WTC11 (cell line): Measurements from ENCODE around the gene ENTREP3. TPM values are rescaled to one million over a fixed set of nuclear protein-coding genes. Genes with fewer than 3 reads are reported as not detected.

Experiments used
- ATAC-seq: fragments of 200-7000 bp; cut with Tn5 transposase; 2 replicates; pipeline ENCODE4 v1.10.0; 2021; ENCODE audit warnings: mild to moderate bottlenecking, moderate library complexity
- CTCF ChIA-PET: fragments of 300-600 bp; sonication (Branson Sonifier 250); formaldehyde crosslinking; loops from one replicate; lab custom pipeline; 2021; ENCODE audit warnings: antibody characterized with exemption; lab: Charles Lee
- POLR2A ChIA-PET: fragments of 350-600 bp; sonication (Branson Sonifier 250); formaldehyde crosslinking; loops from one replicate; lab custom pipeline; 2021; ENCODE audit warnings: antibody characterized with exemption; lab: Charles Lee
- DNase-seq: peaks from one replicate; pipeline ENCODE4 v3.0.0; 2021; ENCODE audit warnings: low spot score
- H3K27ac Mint-ChIP-seq: 2 replicates; pipeline ENCODE4 v1.8.0; 2021; ENCODE audit warnings: mixed read lengths
- H3K27me3 Mint-ChIP-seq: 2 replicates; pipeline ENCODE4 v1.8.0; 2021; ENCODE audit warnings: low read depth, mild to moderate bottlenecking, moderate library complexity, mixed read lengths
- H3K36me3 Mint-ChIP-seq: 2 replicates; pipeline ENCODE4 v1.8.0; 2021; ENCODE audit warnings: mixed read lengths
- H3K4me1 Mint-ChIP-seq: 2 replicates; pipeline ENCODE4 v1.8.0; 2022; ENCODE audit warnings: mixed read lengths
- H3K4me3 Mint-ChIP-seq: 2 replicates; pipeline ENCODE4 v1.8.0; 2021; ENCODE audit warnings: mild to moderate bottlenecking, moderate library complexity, mixed read lengths
- H3K9me3 Mint-ChIP-seq: 2 replicates; pipeline ENCODE4 v1.8.0; 2021; ENCODE audit warnings: mixed read lengths
- CREB1 ChIP-seq: sonication (generic); formaldehyde crosslinking; IDR thresholded peaks from 2 replicates; pipeline ENCODE4 v1.8.0; 2023; ENCODE audit warnings: mild to moderate bottlenecking, missing genetic modification reagents
- ELF4 ChIP-seq: sonication (generic); formaldehyde crosslinking; IDR thresholded peaks from 2 replicates; pipeline ENCODE4 v1.8.1; 2022; ENCODE audit warnings: low read depth, mild to moderate bottlenecking, moderate library complexity, missing genetic modification reagents
- ESRRA ChIP-seq: sonication (generic); formaldehyde crosslinking; IDR thresholded peaks from 2 replicates; pipeline ENCODE4 v1.8.1; 2022; ENCODE audit warnings: mild to moderate bottlenecking, missing genetic modification reagents, borderline replicate concordance
- FOXJ3 ChIP-seq: sonication (generic); formaldehyde crosslinking; IDR thresholded peaks from 2 replicates; pipeline ENCODE4 v1.9.0; 2021; ENCODE audit warnings: missing genetic modification reagents, mild to moderate bottlenecking, borderline replicate concordance
- HMGXB4 ChIP-seq: sonication (generic); formaldehyde crosslinking; IDR thresholded peaks from 2 replicates; pipeline ENCODE4 v1.8.1; 2023; ENCODE audit warnings: mild to moderate bottlenecking, moderate library complexity, missing genetic modification reagents
- JAZF1 ChIP-seq: fragments of 250-450 bp; sonication (Bioruptor Pico); IDR thresholded peaks from 2 replicates; pipeline ENCODE4 v1.9.0; 2021; ENCODE audit warnings: moderate library complexity, mild to moderate bottlenecking, inconsistent platforms
- KAT7 ChIP-seq: sonication (generic); formaldehyde crosslinking; IDR thresholded peaks from 2 replicates; pipeline ENCODE4 v1.8.1; 2023; ENCODE audit warnings: missing genetic modification reagents, mild to moderate bottlenecking, borderline replicate concordance
- SMAD4 ChIP-seq: sonication (generic); formaldehyde crosslinking; IDR thresholded peaks from 2 replicates; pipeline ENCODE4 v1.8.0; 2022; ENCODE audit warnings: mild to moderate bottlenecking, missing genetic modification reagents
- SP1 ChIP-seq: sonication (generic); formaldehyde crosslinking; conservative IDR thresholded peaks from 2 replicates; pipeline ENCODE4 v1.8.1; 2022; ENCODE audit warnings: missing genetic modification reagents
- ZNF232 ChIP-seq: sonication (generic); formaldehyde crosslinking; IDR thresholded peaks from 2 replicates; pipeline ENCODE4 v1.8.0; 2022; ENCODE audit warnings: mild to moderate bottlenecking, missing genetic modification reagents
- ZNF396 ChIP-seq: fragments of 250-450 bp; sonication (Bioruptor Pico); IDR thresholded peaks from 2 replicates; pipeline ENCODE4 v1.8.0; 2021; ENCODE audit warnings: mild to moderate bottlenecking, moderate library complexity, borderline replicate concordance
- ZNF416 ChIP-seq: fragments of 250-450 bp; sonication (Bioruptor Pico); IDR thresholded peaks from 2 replicates; pipeline ENCODE4 v1.9.0; 2021; ENCODE audit warnings: mild to moderate bottlenecking, inconsistent platforms
- ZNF425 ChIP-seq: fragments of 250-450 bp; sonication (Bioruptor Pico); conservative IDR thresholded peaks from 2 replicates; pipeline ENCODE4 v1.9.0; 2021; ENCODE audit warnings: mild to moderate bottlenecking
- ZNF512 ChIP-seq: sonication (generic); formaldehyde crosslinking; IDR thresholded peaks from 2 replicates; pipeline ENCODE4 v1.8.1; 2022; ENCODE audit warnings: missing genetic modification reagents, borderline replicate concordance
- total RNA-seq: library from RNA; stranded (reverse); gene quantifications from 3 replicates; pipeline ENCODE4 v1.2.3, GENCODE V29; 2021
- TF ChIP-seq, protein P1 (sequence below): sonication (generic); formaldehyde crosslinking; IDR thresholded peaks from 2 replicates; pipeline ENCODE4 v1.8.0; 2022; ENCODE audit warnings: mild to moderate bottlenecking, missing genetic modification reagents
- TF ChIP-seq, protein P2 (sequence below): fragments of 250-450 bp; sonication (Bioruptor Pico); IDR thresholded peaks from 2 replicates; pipeline ENCODE4 v1.8.0; 2021; ENCODE audit warnings: mild to moderate bottlenecking
- TF ChIP-seq, protein P3 (sequence below): fragments of 250-450 bp; sonication (Bioruptor Pico); IDR thresholded peaks from 2 replicates; pipeline ENCODE4 v1.9.0; 2021; ENCODE audit warnings: mild to moderate bottlenecking, borderline replicate concordance
- TF ChIP-seq, protein P4 (sequence below): sonication (generic); formaldehyde crosslinking; IDR thresholded peaks from 2 replicates; pipeline ENCODE4 v1.8.1; 2022; ENCODE audit warnings: low read depth, missing genetic modification reagents, borderline replicate concordance
- TF ChIP-seq, protein P5 (sequence below): sonication (generic); formaldehyde crosslinking; IDR thresholded peaks from 2 replicates; pipeline ENCODE4 v1.8.1; 2022; ENCODE audit warnings: mild to moderate bottlenecking, moderate library complexity, missing genetic modification reagents

The ENTREP3 gene
- total RNA-seq, 1 experiment from 2014 or later: 67.8 TPM

- Mint-ChIP-seq H3K4me1 (peaks cover 26% of the 10 kb centered on the region), H3K9me3 (no peaks in the 10 kb centered on the region), H3K27ac (peak overlapping the region; percentile 48; the same call in 1 of the 2 replicates), H3K36me3 (peaks cover 7% of the 10 kb centered on the region; the same call in 1 of the 2 replicates), H3K27me3 (peaks cover 18% of the 10 kb centered on the region), H3K4me3 (peak overlapping the region; percentile 68)
- DNase-seq: peak; percentile 98
- POLR2A ChIA-PET: interaction anchor here (1.0 to 1.2 kb wide), 2 partner anchors 43 to 45 kb away, joined by 3 to 9 read pairs; partner anchors contain the start of gene RUSC1
- CTCF ChIA-PET: interaction anchor here (0.5 to 4.0 kb wide), 22 partner anchors 10 to 1212 kb away, joined by 3 to 75 read pairs (median 5); partner anchors contain the start of genes ENTREP3, FDPS, PKLR and RUSC1
- peak; percentile 76 for ATAC-seq
- TF ChIP-seq KAT7 (CRISPR knock-in tag) (no peak), ZNF396 (CRISPR knock-in tag) (no peak), ESRRA (peak; percentile 70; the same call in 1 of the 2 replicates), FOXJ3 (CRISPR knock-in tag) (no peak), CREB1 (CRISPR knock-in tag) (no peak), ZNF425 (no peak), HMGXB4 (CRISPR knock-in tag) (0 out of 2 replicates have a peak, but pooled peaks have one; percentile 30), ZNF232 (peak; percentile 87; the same call in 1 of the 2 replicates), ELF4 (CRISPR knock-in tag) (no peak), SMAD4 (CRISPR knock-in tag) (no peak), ZNF416 (CRISPR knock-in tag) (no peak), SP1 (CRISPR knock-in tag) (peak; percentile 63; the same call in 1 of the 2 replicates), JAZF1 (CRISPR knock-in tag) (no peak), ZNF512 (CRISPR knock-in tag) (no peak)
- TF ChIP-seq, protein P1, sequence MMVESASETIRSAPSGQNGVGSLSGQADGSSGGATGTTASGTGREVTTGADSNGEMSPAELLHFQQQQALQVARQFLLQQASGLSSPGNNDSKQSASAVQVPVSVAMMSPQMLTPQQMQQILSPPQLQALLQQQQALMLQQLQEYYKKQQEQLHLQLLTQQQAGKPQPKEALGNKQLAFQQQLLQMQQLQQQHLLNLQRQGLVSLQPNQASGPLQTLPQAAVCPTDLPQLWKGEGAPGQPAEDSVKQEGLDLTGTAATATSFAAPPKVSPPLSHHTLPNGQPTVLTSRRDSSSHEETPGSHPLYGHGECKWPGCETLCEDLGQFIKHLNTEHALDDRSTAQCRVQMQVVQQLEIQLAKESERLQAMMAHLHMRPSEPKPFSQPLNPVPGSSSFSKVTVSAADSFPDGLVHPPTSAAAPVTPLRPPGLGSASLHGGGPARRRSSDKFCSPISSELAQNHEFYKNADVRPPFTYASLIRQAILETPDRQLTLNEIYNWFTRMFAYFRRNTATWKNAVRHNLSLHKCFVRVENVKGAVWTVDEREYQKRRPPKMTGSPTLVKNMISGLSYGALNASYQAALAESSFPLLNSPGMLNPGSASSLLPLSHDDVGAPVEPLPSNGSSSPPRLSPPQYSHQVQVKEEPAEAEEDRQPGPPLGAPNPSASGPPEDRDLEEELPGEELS (CRISPR knock-in tag): peak; percentile 53; the same call in 1 of the 2 replicates
- TF ChIP-seq, protein P2, sequence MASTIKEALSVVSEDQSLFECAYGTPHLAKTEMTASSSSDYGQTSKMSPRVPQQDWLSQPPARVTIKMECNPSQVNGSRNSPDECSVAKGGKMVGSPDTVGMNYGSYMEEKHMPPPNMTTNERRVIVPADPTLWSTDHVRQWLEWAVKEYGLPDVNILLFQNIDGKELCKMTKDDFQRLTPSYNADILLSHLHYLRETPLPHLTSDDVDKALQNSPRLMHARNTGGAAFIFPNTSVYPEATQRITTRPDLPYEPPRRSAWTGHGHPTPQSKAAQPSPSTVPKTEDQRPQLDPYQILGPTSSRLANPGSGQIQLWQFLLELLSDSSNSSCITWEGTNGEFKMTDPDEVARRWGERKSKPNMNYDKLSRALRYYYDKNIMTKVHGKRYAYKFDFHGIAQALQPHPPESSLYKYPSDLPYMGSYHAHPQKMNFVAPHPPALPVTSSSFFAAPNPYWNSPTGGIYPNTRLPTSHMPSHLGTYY (CRISPR knock-in tag): no peak
- TF ChIP-seq, protein P3, sequence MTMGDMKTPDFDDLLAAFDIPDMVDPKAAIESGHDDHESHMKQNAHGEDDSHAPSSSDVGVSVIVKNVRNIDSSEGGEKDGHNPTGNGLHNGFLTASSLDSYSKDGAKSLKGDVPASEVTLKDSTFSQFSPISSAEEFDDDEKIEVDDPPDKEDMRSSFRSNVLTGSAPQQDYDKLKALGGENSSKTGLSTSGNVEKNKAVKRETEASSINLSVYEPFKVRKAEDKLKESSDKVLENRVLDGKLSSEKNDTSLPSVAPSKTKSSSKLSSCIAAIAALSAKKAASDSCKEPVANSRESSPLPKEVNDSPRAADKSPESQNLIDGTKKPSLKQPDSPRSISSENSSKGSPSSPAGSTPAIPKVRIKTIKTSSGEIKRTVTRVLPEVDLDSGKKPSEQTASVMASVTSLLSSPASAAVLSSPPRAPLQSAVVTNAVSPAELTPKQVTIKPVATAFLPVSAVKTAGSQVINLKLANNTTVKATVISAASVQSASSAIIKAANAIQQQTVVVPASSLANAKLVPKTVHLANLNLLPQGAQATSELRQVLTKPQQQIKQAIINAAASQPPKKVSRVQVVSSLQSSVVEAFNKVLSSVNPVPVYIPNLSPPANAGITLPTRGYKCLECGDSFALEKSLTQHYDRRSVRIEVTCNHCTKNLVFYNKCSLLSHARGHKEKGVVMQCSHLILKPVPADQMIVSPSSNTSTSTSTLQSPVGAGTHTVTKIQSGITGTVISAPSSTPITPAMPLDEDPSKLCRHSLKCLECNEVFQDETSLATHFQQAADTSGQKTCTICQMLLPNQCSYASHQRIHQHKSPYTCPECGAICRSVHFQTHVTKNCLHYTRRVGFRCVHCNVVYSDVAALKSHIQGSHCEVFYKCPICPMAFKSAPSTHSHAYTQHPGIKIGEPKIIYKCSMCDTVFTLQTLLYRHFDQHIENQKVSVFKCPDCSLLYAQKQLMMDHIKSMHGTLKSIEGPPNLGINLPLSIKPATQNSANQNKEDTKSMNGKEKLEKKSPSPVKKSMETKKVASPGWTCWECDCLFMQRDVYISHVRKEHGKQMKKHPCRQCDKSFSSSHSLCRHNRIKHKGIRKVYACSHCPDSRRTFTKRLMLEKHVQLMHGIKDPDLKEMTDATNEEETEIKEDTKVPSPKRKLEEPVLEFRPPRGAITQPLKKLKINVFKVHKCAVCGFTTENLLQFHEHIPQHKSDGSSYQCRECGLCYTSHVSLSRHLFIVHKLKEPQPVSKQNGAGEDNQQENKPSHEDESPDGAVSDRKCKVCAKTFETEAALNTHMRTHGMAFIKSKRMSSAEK (CRISPR knock-in tag): no peak
- TF ChIP-seq, protein P4, sequence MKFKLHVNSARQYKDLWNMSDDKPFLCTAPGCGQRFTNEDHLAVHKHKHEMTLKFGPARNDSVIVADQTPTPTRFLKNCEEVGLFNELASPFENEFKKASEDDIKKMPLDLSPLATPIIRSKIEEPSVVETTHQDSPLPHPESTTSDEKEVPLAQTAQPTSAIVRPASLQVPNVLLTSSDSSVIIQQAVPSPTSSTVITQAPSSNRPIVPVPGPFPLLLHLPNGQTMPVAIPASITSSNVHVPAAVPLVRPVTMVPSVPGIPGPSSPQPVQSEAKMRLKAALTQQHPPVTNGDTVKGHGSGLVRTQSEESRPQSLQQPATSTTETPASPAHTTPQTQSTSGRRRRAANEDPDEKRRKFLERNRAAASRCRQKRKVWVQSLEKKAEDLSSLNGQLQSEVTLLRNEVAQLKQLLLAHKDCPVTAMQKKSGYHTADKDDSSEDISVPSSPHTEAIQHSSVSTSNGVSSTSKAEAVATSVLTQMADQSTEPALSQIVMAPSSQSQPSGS (CRISPR knock-in tag): no peak
- TF ChIP-seq, protein P5, sequence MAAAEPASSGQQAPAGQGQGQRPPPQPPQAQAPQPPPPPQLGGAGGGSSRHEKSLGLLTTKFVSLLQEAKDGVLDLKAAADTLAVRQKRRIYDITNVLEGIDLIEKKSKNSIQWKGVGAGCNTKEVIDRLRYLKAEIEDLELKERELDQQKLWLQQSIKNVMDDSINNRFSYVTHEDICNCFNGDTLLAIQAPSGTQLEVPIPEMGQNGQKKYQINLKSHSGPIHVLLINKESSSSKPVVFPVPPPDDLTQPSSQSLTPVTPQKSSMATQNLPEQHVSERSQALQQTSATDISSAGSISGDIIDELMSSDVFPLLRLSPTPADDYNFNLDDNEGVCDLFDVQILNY (CRISPR knock-in tag): no peak; the same call in 1 of the 2 replicates
Measured at GRCh38 chr1:155277902-155278688, 22.8 kb upstream of the ENTREP3 start.
